Neural progenitor cell (in vitro differentiated cells): ENCODE results near the gene RACGAP1. TPM values are rescaled to one million over a fixed set of nuclear protein-coding genes. Genes with fewer than 3 reads are reported as not detected.

Source experiments
- DNase-seq: peaks from one replicate; pipeline ENCODE4 v3.0.0-alpha.2; 2016; ENCODE audit warnings: low spot score
- H2AFZ ChIP-seq: fragments of 200-600 bp; sonication (generic); replicated peaks from 2 replicates; pipeline ENCODE4 v1.6.1; 2016; ENCODE audit warnings: antibody characterized with exemption
- H3F3A ChIP-seq: fragments of 200-600 bp; sonication (generic); 2 replicates; pipeline ENCODE4 v1.6.1; 2016; ENCODE audit warnings: antibody characterized with exemption, low read depth
- H3K27ac ChIP-seq: fragments of 200-600 bp; sonication (generic); 2 replicates; pipeline ENCODE4 v1.5.1; 2016; ENCODE audit warnings: mild to moderate bottlenecking
- H3K27me3 ChIP-seq: fragments of 200-600 bp; sonication (generic); 2 replicates; pipeline ENCODE4 v1.6.1; 2016; ENCODE audit warnings: mild to moderate bottlenecking, moderate library complexity
- H3K36me3 ChIP-seq: fragments of 200-600 bp; sonication (generic); 2 replicates; pipeline ENCODE4 v1.5.1; 2016
- H3K4me1 ChIP-seq: fragments of 200-600 bp; sonication (generic); 2 replicates; pipeline ENCODE4 v1.6.1; 2016; ENCODE audit warnings: mixed run types
- H3K4me2 ChIP-seq: fragments of 200-600 bp; sonication (generic); 2 replicates; pipeline ENCODE4 v1.6.1; 2016
- H3K4me3 ChIP-seq: fragments of 200-600 bp; sonication (generic); 2 replicates; pipeline ENCODE4 v1.5.1; 2016
- H3K79me2 ChIP-seq: fragments of 200-600 bp; sonication (generic); 2 replicates; pipeline ENCODE4 v1.6.1; 2016; ENCODE audit warnings: low read depth
- H3K9ac ChIP-seq: fragments of 200-600 bp; sonication (generic); 2 replicates; pipeline ENCODE4 v1.6.1; 2016
- H3K9me3 ChIP-seq: fragments of 200-600 bp; sonication (generic); 2 replicates; pipeline ENCODE4 v1.5.1; 2016; ENCODE audit warnings: low read depth
- H4K20me1 ChIP-seq: fragments of 200-600 bp; sonication (generic); 2 replicates; pipeline ENCODE4 v1.6.1; 2016; ENCODE audit warnings: low read depth
- H3K27ac Mint-ChIP-seq: 3 replicates; pipeline ENCODE4 v1.8.0; 2021; ENCODE audit warnings: mixed read lengths
- H3K27me3 Mint-ChIP-seq: 2 replicates; pipeline ENCODE4 v1.8.0; 2022; ENCODE audit warnings: low read depth, mild to moderate bottlenecking, inconsistent platforms, moderate library complexity, mixed read lengths; ENCODE audit not compliant: insufficient read depth
- H3K36me3 Mint-ChIP-seq: 3 replicates; pipeline ENCODE4 v1.8.0; 2021; ENCODE audit warnings: mixed read lengths
- H3K4me1 Mint-ChIP-seq: 3 replicates; pipeline ENCODE4 v1.8.0; 2021; ENCODE audit warnings: mixed read lengths
- H3K4me3 Mint-ChIP-seq: 3 replicates; pipeline ENCODE4 v1.8.0; 2021; ENCODE audit warnings: mild to moderate bottlenecking, moderate library complexity, mixed read lengths
- H3K9me3 Mint-ChIP-seq: 3 replicates; pipeline ENCODE4 v1.8.0; 2020; ENCODE audit warnings: mixed read lengths
- EZH2 ChIP-seq: fragments of 200-600 bp; sonication (generic); IDR thresholded peaks from 2 replicates; pipeline ENCODE4 v1.6.1; 2017; ENCODE audit warnings: antibody characterized with exemption, mild to moderate bottlenecking, moderate library complexity
- EZH2phosphoT487 ChIP-seq: fragments of 200-600 bp; sonication (generic); IDR thresholded peaks from 2 replicates; pipeline ENCODE4 v1.6.1; 2017; ENCODE audit warnings: antibody characterized with exemption
- total RNA-seq: library from RNA; depleted of rRNA; stranded (reverse); fragments of >200 nt; gene quantifications from 2 replicates; pipeline ENCODE4 v1.2.3, GENCODE V29; 2015; ENCODE audit warnings: low replicate concordance
- TF ChIP-seq, protein P1 (sequence below): fragments of 200-600 bp; sonication (generic); IDR thresholded peaks from 2 replicates; pipeline ENCODE4 v1.5.1; 2017; ENCODE audit warnings: antibody characterized with exemption, mild to moderate bottlenecking

RACGAP1 gene
- total RNA-seq, 1 donor from 2014 or later, result 149 TPM

DNA sequence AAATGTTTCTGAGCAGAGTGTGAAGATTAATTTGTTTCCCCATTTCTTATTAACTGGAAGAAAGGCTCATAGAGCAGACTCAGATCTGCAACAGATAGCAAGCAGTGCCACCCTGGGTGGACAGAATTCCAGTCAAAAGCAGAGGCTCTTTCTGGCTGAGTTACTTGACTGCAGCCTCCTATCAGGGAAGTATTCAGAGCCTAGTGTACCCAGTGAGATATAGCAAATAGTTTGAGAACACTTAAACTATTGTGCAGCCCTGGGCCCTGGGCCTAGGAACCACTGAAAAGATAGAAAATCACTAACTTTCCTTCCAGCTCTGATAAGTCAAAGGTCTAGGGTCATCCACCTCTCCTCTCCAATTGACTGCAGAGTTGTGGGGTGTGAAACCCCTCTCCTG lies 86.0 kb downstream of the RACGAP1 start:
- TF ChIP-seq, protein P1, sequence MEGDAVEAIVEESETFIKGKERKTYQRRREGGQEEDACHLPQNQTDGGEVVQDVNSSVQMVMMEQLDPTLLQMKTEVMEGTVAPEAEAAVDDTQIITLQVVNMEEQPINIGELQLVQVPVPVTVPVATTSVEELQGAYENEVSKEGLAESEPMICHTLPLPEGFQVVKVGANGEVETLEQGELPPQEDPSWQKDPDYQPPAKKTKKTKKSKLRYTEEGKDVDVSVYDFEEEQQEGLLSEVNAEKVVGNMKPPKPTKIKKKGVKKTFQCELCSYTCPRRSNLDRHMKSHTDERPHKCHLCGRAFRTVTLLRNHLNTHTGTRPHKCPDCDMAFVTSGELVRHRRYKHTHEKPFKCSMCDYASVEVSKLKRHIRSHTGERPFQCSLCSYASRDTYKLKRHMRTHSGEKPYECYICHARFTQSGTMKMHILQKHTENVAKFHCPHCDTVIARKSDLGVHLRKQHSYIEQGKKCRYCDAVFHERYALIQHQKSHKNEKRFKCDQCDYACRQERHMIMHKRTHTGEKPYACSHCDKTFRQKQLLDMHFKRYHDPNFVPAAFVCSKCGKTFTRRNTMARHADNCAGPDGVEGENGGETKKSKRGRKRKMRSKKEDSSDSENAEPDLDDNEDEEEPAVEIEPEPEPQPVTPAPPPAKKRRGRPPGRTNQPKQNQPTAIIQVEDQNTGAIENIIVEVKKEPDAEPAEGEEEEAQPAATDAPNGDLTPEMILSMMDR, result no peak
- TF ChIP-seq EZH2phosphoT487, result no peak
- no peak for TF ChIP-seq EZH2
- Histone ChIP-seq H3K9me3 (no peaks in the 10 kb centered on the region), H3K79me2 (no peaks in the 10 kb centered on the region), H3K9ac (no peak overlapping the region), H3K4me2 (no peak overlapping the region), H3K36me3 (no peaks in the 10 kb centered on the region), H3K27ac (no peak overlapping the region), H3K4me3 (no peak overlapping the region), H2AFZ (no peak overlapping the region), H3K4me1 (no peaks in the 10 kb centered on the region), H4K20me1 (no peaks in the 10 kb centered on the region), H3F3A (no peaks in the 10 kb centered on the region), H3K27me3 (peaks cover 8% of the 10 kb centered on the region)
- H3K4me1 Mint-ChIP-seq, result peaks cover 24% of the 10 kb centered on the region
- peaks cover 4% of the 10 kb centered on the region for H3K27me3 Mint-ChIP-seq
- DNase-seq, result no peak
- no peak overlapping the region for H3K27ac Mint-ChIP-seq
- peaks cover 5% of the 10 kb centered on the region for H3K9me3 Mint-ChIP-seq
- no peak overlapping the region for H3K4me3 Mint-ChIP-seq
- H3K36me3 Mint-ChIP-seq, result no peaks in the 10 kb centered on the region

Other genes with a start within 250 kb of the RACGAP1 start
- gene NCKAP5L, start 197.1 kb downstream of the RACGAP1 start, total RNA-seq, result 5.6 and 19.0 TPM in 2 replicates
- gene BCDIN3D, start 182.4 kb downstream of the RACGAP1 start, total RNA-seq, result 3.8 and 5.3 TPM in 2 replicates
- 0.39 and 1.2 TPM in 2 replicates for gene FAIM2, start 121.6 kb downstream of the RACGAP1 start, total RNA-seq
- not detected in 2 replicates for gene AQP2, start 74.8 kb downstream of the RACGAP1 start, total RNA-seq
- gene AQP5, start 63.6 kb downstream of the RACGAP1 start, total RNA-seq, result 0.09 TPM in 1 of 2 replicates, not detected in the other
- gene AQP6, start 52.5 kb downstream of the RACGAP1 start, total RNA-seq, result 0.12 TPM in 1 of 2 replicates, not detected in the other
- gene ASIC1, start 32.1 kb upstream of the RACGAP1 start, total RNA-seq, result 2.5 and 5.6 TPM in 2 replicates
- gene SMARCD1, start 59.8 kb upstream of the RACGAP1 start, total RNA-seq, result 121 and 209 TPM in 2 replicates
- gene GPD1, start 78.5 kb upstream of the RACGAP1 start, total RNA-seq, result 1.4 TPM in 1 of 2 replicates, not detected in the other
- 15.3 and 22.7 TPM in 2 replicates for gene COX14, start 86.7 kb upstream of the RACGAP1 start, total RNA-seq
- gene CERS5, start 141.9 kb upstream of the RACGAP1 start, total RNA-seq, result 44.2 and 48.0 TPM in 2 replicates